Measurements from ENCODE around the gene COL6A3.

GRCh38 chr2:237296756-237297155 lies 117.2 kb downstream of the COL6A3 start:
- TF ChIP-seq, protein P1, sequence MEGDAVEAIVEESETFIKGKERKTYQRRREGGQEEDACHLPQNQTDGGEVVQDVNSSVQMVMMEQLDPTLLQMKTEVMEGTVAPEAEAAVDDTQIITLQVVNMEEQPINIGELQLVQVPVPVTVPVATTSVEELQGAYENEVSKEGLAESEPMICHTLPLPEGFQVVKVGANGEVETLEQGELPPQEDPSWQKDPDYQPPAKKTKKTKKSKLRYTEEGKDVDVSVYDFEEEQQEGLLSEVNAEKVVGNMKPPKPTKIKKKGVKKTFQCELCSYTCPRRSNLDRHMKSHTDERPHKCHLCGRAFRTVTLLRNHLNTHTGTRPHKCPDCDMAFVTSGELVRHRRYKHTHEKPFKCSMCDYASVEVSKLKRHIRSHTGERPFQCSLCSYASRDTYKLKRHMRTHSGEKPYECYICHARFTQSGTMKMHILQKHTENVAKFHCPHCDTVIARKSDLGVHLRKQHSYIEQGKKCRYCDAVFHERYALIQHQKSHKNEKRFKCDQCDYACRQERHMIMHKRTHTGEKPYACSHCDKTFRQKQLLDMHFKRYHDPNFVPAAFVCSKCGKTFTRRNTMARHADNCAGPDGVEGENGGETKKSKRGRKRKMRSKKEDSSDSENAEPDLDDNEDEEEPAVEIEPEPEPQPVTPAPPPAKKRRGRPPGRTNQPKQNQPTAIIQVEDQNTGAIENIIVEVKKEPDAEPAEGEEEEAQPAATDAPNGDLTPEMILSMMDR (IDR thresholded peaks at IDR 0.05), result no peak
- no peak for TF ChIP-seq EZH2 (IDR thresholded peaks at IDR 0.05; ENCODE audit: borderline replicate concordance, insufficient read depth, low read depth, low read length, poor library complexity, severe bottlenecking)
